Endometrium (tissue), 2 donors: ENCODE measurements around the gene MMP24OS.
"Not testable (repeated sequence)": the region's sequence is repeated elsewhere in the genome, so short reads cannot be mapped to it uniquely, and the experiment has no call there.

Experiments used
- FAIRE-seq: peaks from 2 replicates; lab custom pipeline; 2012; peaks lifted over from hg19 to GRCh38; lab: Jason Lieb, UNC
- donor health status: control.
- donor health status: control.

MMP24OS gene

GRCh38 chr20:35277531-35278395 is at the start of gene MMP24OS:
Gene MMP24OS (minus strand): TSS chr20:35278122. CDS start chr20:35277929, 193 bp downstream.
- FAIRE-seq: no peak

GRCh38 chr20:35327074-35327976 is 49.4 kb upstream of the MMP24OS start:
- FAIRE-seq: no peak

GRCh38 chr20:35326740-35327073 is 48.8 kb upstream of the MMP24OS start:
- no peak for FAIRE-seq

- FAIRE-seq: no peak
Observed at GRCh38 chr20:35326021-35326739, 48.3 kb upstream of the MMP24OS start.

GRCh38 chr20:35325401-35325800 is 47.5 kb upstream of the MMP24OS start:
- FAIRE-seq: no peak

GRCh38 chr20:35320396-35321126 is 42.6 kb upstream of the MMP24OS start:
- no peak for FAIRE-seq

- FAIRE-seq: no peak
Observed at GRCh38 chr20:35319871-35320197, 41.9 kb upstream of the MMP24OS start.

GRCh38 chr20:35319192-35319870 is 41.4 kb upstream of the MMP24OS start:
- FAIRE-seq: no peak

GRCh38 chr20:35318502-35319157 is 40.7 kb upstream of the MMP24OS start:
- FAIRE-seq: no peak

- no peak for FAIRE-seq
Observed at GRCh38 chr20:35317416-35318210, 39.7 kb upstream of the MMP24OS start.

GRCh38 chr20:35316086-35316485 is 38.2 kb upstream of the MMP24OS start:
- no peak for FAIRE-seq

GRCh38 chr20:35315632-35316020 is 37.7 kb upstream of the MMP24OS start:
- FAIRE-seq: not testable (repeated sequence)

GRCh38 chr20:35314816-35315631 is 37.1 kb upstream of the MMP24OS start:
- no peak for FAIRE-seq

GRCh38 chr20:35312318-35312717 is 34.4 kb upstream of the MMP24OS start:
- no peak for FAIRE-seq

- FAIRE-seq: no peak
Observed at GRCh38 chr20:35311822-35312221, 33.9 kb upstream of the MMP24OS start.

GRCh38 chr20:35311409-35311808 is 33.5 kb upstream of the MMP24OS start:
- FAIRE-seq: no peak

- FAIRE-seq: no peak
Observed at GRCh38 chr20:35307666-35308653, 30.0 kb upstream of the MMP24OS start.
